Lower lobe of right lung (tissue), 2 donors: ENCODE measurements around the gene SEMA3F. TPM values are rescaled to one million over a fixed set of nuclear protein-coding genes. Genes with fewer than 3 reads are reported as not detected.

ENCODE experiments used
- ATAC-seq, 2 donors: fragments of 200-7000 bp; cut with Tn5 transposase; one replicate each; pipeline ENCODE4 v1.9.1; 2020 to 2022; ENCODE audit warnings: mild to moderate bottlenecking in 2 of 2, moderate library complexity in 2 of 2
- DNase-seq: peaks from one replicate; pipeline ENCODE4 v3.0.0-alpha.2; 2020
- H3K27ac ChIP-seq: fragments of 200-600 bp; one replicate; pipeline ENCODE4 v1.8.0; 2022
- H3K27me3 ChIP-seq: fragments of 200-600 bp; one replicate; pipeline ENCODE4 v1.8.0; 2022; ENCODE audit warnings: low read depth
- H3K36me3 ChIP-seq: fragments of 200-600 bp; one replicate; pipeline ENCODE4 v1.8.0; 2022; ENCODE audit warnings: mild to moderate bottlenecking
- H3K4me1 ChIP-seq: fragments of 200-600 bp; one replicate; pipeline ENCODE4 v1.8.0; 2022
- H3K4me3 ChIP-seq: fragments of 200-600 bp; one replicate; pipeline ENCODE4 v1.8.0; 2022; ENCODE audit warnings: mild to moderate bottlenecking
- H3K9me3 ChIP-seq: fragments of 200-600 bp; one replicate; pipeline ENCODE4 v1.8.0; 2022
- CTCF ChIP-seq: fragments of 200-600 bp; IDR thresholded peaks from one replicate; pipeline ENCODE4 v1.8.0; 2022; ENCODE audit warnings: antibody characterized with exemption, mild to moderate bottlenecking
- intact Hi-C: fragments of 100-400 bp; cut with DNase I; formaldehyde crosslinking; loops from one replicate; pipeline ENCODE4 v1.11.0; 2022
- long read RNA-seq: library from polyadenylated mRNA; unstranded; transcript quantifications from one replicate; pipeline ENCODE4 v2.0.0, GENCODE V29; 2021
- total RNA-seq: library from RNA; stranded (reverse); fragmentation: NEBNext Ultra II Directional; extraction: Animal tissue kit (Norgen Biotek cat#: 25700); gene quantifications from one replicate; pipeline ENCODE4 v1.2.1, GENCODE V29; 2021
- donor health status: DM: no; HTN: yes; CAD: no; lungs with severe emphysema.

The SEMA3F gene
- 44.7 TPM for total RNA-seq
- long read RNA-seq, partial matches to known transcripts, result 11 of 38 reads
- long read RNA-seq, other reads (novel, unspliced or antisense), result 24 of 38 reads

GRCh38 chr3:50154840-50155490 lies at the start of gene SEMA3F:
Gene SEMA3F (plus strand): TSS chr3:50155324. CDS start chr3:50159623, 4,299 bp downstream.
- Histone ChIP-seq H3K4me3 (peak within 1 kb of the TSS; percentile 63), H3K27me3 (peaks cover 12% of the 10 kb centered on the region), H3K36me3 (peaks cover under 1% of the 10 kb centered on the region), H3K4me1 (peaks cover 41% of the 10 kb centered on the region), H3K9me3 (no peaks in the 10 kb centered on the region), H3K27ac (peak within 1 kb of the TSS; percentile 72)
- intact Hi-C loops, result no loop called here
- DNase-seq, result peak; percentile 80
- peak; percentile 90 to 92 for ATAC-seq
- TF ChIP-seq CTCF, result no peak

GRCh38 chr3:50111757-50112156 lies 43.4 kb upstream of the SEMA3F start:
- H3K4me1 ChIP-seq, result peaks cover 7% of the 10 kb centered on the region
- intact Hi-C loops, result no loop called here
- H3K27me3 ChIP-seq, result no peaks in the 10 kb centered on the region
- H3K36me3 ChIP-seq, result peaks cover 100% of the 10 kb centered on the region
- no peak for TF ChIP-seq CTCF
- ATAC-seq (no peak), DNase-seq (no peak)
- no peak overlapping the region for H3K4me3 ChIP-seq
- H3K9me3 ChIP-seq, result no peaks in the 10 kb centered on the region
- no peak overlapping the region for H3K27ac ChIP-seq

- Histone ChIP-seq H3K9me3 (no peaks in the 10 kb centered on the region), H3K27me3 (no peaks in the 10 kb centered on the region), H3K36me3 (peaks cover 100% of the 10 kb centered on the region), H3K27ac (no peak overlapping the region), H3K4me3 (no peak overlapping the region), H3K4me1 (no peaks in the 10 kb centered on the region)
- peak in 1 of 2 donors; percentile 18 for ATAC-seq
- no peak for DNase-seq
- intact Hi-C loops, result no loop called here
- TF ChIP-seq CTCF, result no peak
Measured at GRCh38 chr3:50112462-50112861, 42.7 kb upstream of the SEMA3F start.

- Histone ChIP-seq H3K4me3 (no peak overlapping the region), H3K36me3 (peaks cover 93% of the 10 kb centered on the region), H3K4me1 (peaks cover 5% of the 10 kb centered on the region), H3K27me3 (no peaks in the 10 kb centered on the region), H3K9me3 (no peaks in the 10 kb centered on the region), H3K27ac (no peak overlapping the region)
- intact Hi-C loops, result no loop called here
- TF ChIP-seq CTCF, result no peak
- ATAC-seq (no peak), DNase-seq (no peak)
Measured at GRCh38 chr3:50117120-50117519, 38.0 kb upstream of the SEMA3F start.

GRCh38 chr3:50118237-50118636 lies 36.9 kb upstream of the SEMA3F start:
- Histone ChIP-seq H3K36me3 (peaks cover 82% of the 10 kb centered on the region), H3K9me3 (no peaks in the 10 kb centered on the region), H3K4me1 (peaks cover 5% of the 10 kb centered on the region), H3K27me3 (no peaks in the 10 kb centered on the region), H3K27ac (no peak overlapping the region), H3K4me3 (no peak overlapping the region)
- intact Hi-C loops, result no loop called here
- no peak for TF ChIP-seq CTCF
- no peak for DNase-seq
- no peak for ATAC-seq
